SK-MEL-5 (cell line): ENCODE data around the gene OR52E5. TPM values are rescaled to one million over a fixed set of nuclear protein-coding genes. Genes with fewer than 3 reads are reported as not detected.

Source experiments
- DNase-seq: peaks from one replicate; pipeline ENCODE4 v3.0.0-alpha.2; 2016; ENCODE audit warnings: low read depth, low spot score
- in situ Hi-C: cut with HindIII; loops from 2 replicates; pipeline ENCODE4 v1.10.0; 2016; ENCODE audit warnings: low sequenced_read_pairs, high pct_unique_total_duplicates, low pct_unique_long_range_greater_than_20kb
- polyA plus RNA-seq, 2 experiments: library from polyadenylated mRNA; depleted of rRNA; stranded (reverse); fragments of >200 nt; gene quantifications; 2 replicates each; pipeline ENCODE4 v1.2.3, GENCODE V29; 2015
- total RNA-seq: library from RNA; depleted of rRNA; stranded (reverse); fragments of >200 nt; shearing (Covaris generic); gene quantifications from 2 replicates; pipeline ENCODE4 v1.2.3, GENCODE V29; 2014; rRNA removed

Gene OR52E5
- not detected in 2 replicates for total RNA-seq
- polyA plus RNA-seq (2015; cell fraction: cytosol; rRNA removed) = not detected in 2 replicates
- not detected in 2 replicates for polyA plus RNA-seq (2015; cell fraction: nucleus; rRNA removed)

- no peak for DNase-seq
- in situ Hi-C loops = no loop called here
Observed at GRCh38 chr11:5892908-5893307, at the start of gene OR52E5. Gene OR52E5, plus strand, starts transcription at chr11:5893208. Its CDS starts 7,569 bp downstream, at chr11:5900777.

GRCh38 chr11:5846701-5847100 lies 46.3 kb upstream of the OR52E5 start:
- in situ Hi-C loops = no loop called here
- DNase-seq = no peak

GRCh38 chr11:5847711-5848110 lies 45.3 kb upstream of the OR52E5 start:
- DNase-seq = no peak
- in situ Hi-C loops = no loop called here

GRCh38 chr11:5851002-5851401 lies 42.0 kb upstream of the OR52E5 start:
- no peak for DNase-seq
- in situ Hi-C loops = no loop called here

- no peak for DNase-seq
- in situ Hi-C loops = no loop called here
Observed at GRCh38 chr11:5857590-5857989, 35.4 kb upstream of the OR52E5 start, which contains the start of gene OR52E8. Gene OR52E8, minus strand, starts transcription at chr11:5857690. Its CDS starts 0 bp downstream, at chr11:5857690.

GRCh38 chr11:5865826-5866225 lies 27.2 kb upstream of the OR52E5 start:
- no peak for DNase-seq
- in situ Hi-C loops = no loop called here

GRCh38 chr11:5878564-5878963 lies 14.4 kb upstream of the OR52E5 start:
- no peak for DNase-seq
- in situ Hi-C loops = no loop called here

- in situ Hi-C loops = no loop called here
- no peak for DNase-seq
Observed at GRCh38 chr11:5880329-5880728, 12.7 kb upstream of the OR52E5 start, which contains the start of gene OR52E4. Gene OR52E4, plus strand, starts transcription at chr11:5880629. Its CDS starts 3,664 bp downstream, at chr11:5884293.

GRCh38 chr11:5881756-5882155 lies 11.3 kb upstream of the OR52E5 start:
- in situ Hi-C loops = no loop called here
- DNase-seq = no peak

- no peak for DNase-seq
- in situ Hi-C loops = no loop called here
Observed at GRCh38 chr11:5887172-5887571, 5.8 kb upstream of the OR52E5 start.

GRCh38 chr11:5887661-5888060 lies 5.3 kb upstream of the OR52E5 start:
- in situ Hi-C loops = no loop called here

GRCh38 chr11:5891216-5891800 lies 1.7 kb upstream of the OR52E5 start:
- in situ Hi-C loops = no loop called here
- DNase-seq = peak; percentile 35

More at GRCh38 chr11:5887661-5888060, 5.3 kb upstream of the OR52E5 start:
- no peak for DNase-seq

GRCh38 chr11:5899534-5899933 lies 6.5 kb downstream of the OR52E5 start:
- in situ Hi-C loops = no loop called here
- no peak for DNase-seq

- DNase-seq = no peak
Observed at GRCh38 chr11:5910540-5910939, 17.5 kb downstream of the OR52E5 start.

GRCh38 chr11:5922749-5923426 lies 29.9 kb downstream of the OR52E5 start:
- in situ Hi-C loops = no loop called here
- DNase-seq = peak; percentile 15

More at GRCh38 chr11:5910540-5910939, 17.5 kb downstream of the OR52E5 start:
- in situ Hi-C loops = no loop called here

GRCh38 chr11:5923427-5923776 lies 30.4 kb downstream of the OR52E5 start:
- DNase-seq = no peak
- in situ Hi-C loops = no loop called here

- in situ Hi-C loops = no loop called here
- DNase-seq = no peak
Observed at GRCh38 chr11:5923794-5924193, 30.8 kb downstream of the OR52E5 start.

GRCh38 chr11:5928271-5928670 lies 35.3 kb downstream of the OR52E5 start:
- in situ Hi-C loops = no loop called here
- DNase-seq = no peak

GRCh38 chr11:5928811-5929210 lies 35.8 kb downstream of the OR52E5 start:
- in situ Hi-C loops = no loop called here
- DNase-seq = no peak
